NB4 (cell line): Measurements from ENCODE around the gene SH3PXD2B.

Experiments
- POLR2A ChIP-seq: IDR thresholded peaks from 2 replicates; pipeline ENCODE4 v1.6.1; 2011; ENCODE audit warnings: mild to moderate bottlenecking; ENCODE audit not compliant: insufficient read length; ENCODE audit errors: extremely low read depth
- TF ChIP-seq, protein P1 (sequence below): IDR thresholded peaks from one replicate; pipeline ENCODE4 v1.5.1; 2012; ENCODE audit warnings: low read depth, low read length

DNA sequence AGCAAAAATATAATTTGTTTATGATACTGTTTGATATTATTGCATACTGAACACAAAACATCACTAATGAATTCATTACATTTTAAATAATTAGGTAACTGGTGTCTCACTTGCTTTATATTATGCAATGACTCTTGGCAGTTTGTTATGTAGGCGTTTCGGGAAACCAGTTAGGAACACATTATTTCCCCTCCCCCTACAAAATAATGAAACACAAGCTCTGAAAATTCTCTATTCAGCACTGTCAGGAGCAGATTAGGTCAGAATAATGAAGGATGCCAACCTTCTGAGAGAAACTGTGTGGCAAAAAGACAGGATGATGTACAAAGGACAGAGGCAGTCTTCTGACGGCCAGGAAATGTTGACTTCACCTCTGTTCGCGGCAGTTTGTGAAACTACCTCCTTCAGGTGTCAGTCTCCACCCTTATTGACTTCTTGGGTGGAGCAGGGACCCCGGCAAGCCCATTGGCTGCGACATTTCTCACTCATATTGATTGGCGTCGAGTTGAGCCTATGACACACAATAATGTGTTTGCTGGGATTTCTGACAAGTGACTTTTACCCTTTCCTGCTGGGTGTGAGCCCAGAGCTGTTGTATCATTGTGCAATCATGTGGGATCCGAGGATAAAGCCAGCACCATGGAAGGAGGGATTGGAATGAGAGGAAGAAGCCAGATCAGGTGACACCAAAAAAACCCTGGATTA is 33.9 kb downstream of the SH3PXD2B start:
- no peak for TF ChIP-seq POLR2A
- TF ChIP-seq, protein P1, sequence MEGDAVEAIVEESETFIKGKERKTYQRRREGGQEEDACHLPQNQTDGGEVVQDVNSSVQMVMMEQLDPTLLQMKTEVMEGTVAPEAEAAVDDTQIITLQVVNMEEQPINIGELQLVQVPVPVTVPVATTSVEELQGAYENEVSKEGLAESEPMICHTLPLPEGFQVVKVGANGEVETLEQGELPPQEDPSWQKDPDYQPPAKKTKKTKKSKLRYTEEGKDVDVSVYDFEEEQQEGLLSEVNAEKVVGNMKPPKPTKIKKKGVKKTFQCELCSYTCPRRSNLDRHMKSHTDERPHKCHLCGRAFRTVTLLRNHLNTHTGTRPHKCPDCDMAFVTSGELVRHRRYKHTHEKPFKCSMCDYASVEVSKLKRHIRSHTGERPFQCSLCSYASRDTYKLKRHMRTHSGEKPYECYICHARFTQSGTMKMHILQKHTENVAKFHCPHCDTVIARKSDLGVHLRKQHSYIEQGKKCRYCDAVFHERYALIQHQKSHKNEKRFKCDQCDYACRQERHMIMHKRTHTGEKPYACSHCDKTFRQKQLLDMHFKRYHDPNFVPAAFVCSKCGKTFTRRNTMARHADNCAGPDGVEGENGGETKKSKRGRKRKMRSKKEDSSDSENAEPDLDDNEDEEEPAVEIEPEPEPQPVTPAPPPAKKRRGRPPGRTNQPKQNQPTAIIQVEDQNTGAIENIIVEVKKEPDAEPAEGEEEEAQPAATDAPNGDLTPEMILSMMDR: no peak
